NCI-H524 treated with DMSO at 0.1 percent for 48 hours (cell line): Measurements from ENCODE around the gene KRT20.

ENCODE experiments used
- DNase-seq: peaks from one replicate; lab custom pipeline; 2025; lab: John Stamatoyannopoulos, UW

Gene KRT20

DNA sequence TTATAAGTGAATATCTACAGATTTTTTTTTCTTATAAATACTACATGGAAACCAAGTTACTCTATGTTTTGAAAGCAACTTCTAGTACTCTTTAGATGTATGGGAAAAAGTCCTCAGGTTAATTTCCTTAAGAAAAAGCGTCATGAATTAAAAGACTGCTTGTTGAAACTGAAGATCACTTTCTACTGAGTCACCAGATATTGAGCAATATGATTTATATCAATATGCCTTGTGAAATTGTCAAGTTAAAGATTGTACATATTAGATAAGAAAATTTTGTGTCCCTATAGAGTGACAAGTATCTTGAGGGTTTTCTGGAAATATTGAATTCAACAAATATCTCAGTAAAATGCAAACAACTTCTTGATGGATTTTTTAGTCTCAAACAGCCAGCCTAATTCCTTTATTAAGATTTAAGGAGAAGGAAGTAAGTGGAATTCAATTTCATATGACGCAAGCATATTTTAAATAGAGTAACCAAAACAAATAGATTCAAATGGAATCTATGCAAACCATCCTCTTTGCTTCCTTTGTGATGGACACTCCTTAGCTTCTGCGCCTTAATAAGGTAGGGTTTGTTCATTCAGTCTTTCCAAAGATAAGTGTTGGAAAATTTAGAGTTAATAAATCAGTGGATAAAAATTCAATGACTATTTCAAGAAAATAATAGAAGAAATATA is 34.6 kb downstream of the KRT20 start:
- DNase-seq = no peak

DNA sequence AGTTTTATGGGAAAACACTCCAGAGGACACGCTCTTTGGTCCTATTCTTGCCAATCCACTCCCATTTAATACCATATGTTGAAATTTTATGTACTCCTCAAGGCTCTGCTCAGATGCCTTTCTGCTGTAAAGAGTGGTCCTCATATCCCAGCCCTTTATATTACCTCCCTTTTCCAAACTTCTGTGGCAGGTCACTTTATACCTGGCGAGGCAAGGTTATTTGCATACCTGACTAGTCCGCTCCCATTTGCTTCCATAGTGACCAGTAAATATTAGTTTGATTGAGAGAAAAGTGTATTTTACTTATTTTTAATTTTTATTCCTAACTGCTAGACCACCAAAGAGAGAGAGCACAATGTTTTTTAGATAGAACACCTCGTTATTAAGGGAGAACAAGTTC is 35.3 kb downstream of the KRT20 start:
- DNase-seq = no peak

DNA sequence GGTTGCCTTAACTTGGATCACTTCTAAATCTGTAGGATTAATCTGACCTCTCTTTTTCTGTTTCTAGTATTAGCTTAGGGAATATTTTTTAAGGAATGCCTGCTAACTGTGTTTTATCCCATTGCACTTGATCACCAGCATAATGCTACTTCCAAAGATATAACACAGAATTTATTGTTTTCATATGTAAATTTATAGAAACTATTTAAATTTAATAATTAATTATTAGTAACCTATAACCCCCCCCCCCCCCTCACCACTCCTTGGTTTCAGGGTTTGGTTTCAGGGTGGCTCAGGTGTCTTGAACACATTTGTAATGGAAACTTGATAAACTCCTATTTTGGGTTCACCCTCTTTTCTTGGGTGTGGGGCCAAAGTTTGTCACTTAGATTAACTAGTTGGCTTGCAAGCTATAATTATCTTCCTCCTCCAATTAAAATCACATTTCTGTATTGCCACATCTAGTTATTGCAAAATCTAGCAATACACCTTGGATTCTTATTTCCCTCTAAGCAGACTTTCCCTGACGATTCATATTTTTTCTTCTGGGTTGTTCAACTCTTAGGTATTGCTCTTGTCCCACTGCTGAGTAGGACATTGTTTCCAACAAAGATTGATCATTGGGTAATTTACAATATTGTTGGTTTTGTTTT is 36.3 kb downstream of the KRT20 start:
- DNase-seq = no peak

DNA sequence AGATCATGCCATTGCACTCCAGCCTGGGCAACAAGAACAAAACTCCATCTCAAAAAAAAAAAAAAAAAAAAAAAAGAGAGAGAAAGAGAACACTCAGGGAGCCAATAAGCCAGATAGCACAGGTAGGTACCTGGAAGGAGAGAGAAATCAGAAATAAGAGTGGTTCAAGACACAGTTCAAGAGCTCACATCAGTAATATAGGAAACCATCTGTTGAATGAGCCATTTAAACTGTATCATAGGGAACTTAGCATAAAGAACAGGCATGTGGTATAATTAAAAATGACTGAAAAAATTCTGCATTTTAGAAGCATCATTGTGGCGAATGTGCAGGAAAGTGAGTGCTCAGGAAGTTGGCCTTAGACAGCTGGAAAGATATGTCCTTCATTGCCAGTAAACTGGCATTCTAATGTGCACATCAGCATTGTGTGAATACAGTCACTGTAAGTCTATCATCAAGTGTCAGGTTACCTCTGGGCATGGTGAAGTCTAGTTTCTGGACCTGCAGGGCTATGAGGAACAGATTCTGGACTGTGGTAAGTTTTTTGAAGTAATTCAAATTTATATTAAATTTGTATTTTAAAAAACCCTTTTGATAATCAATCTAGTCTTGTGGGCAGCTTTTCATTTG is 38.4 kb downstream of the KRT20 start:
- no peak for DNase-seq

DNA sequence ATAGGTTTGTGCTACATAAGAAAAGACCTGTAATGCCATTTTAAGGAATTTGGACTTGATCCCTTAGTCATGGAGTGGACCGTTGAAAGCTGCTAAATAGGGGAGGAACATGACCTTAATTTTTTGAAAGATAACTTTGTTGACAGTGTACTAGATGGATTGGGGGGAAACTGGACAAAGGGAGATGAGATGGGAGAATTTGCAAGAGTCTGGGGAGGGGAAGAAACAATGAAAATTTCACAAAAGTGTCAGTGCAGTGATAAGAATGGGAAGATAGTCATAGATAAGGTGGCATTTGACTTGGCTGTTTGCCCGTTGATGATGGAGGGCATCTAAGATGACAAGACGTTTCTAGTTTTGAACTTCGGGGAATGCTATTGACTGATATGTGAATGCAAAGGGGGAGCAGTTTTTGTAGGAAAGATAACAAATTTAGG is 40.4 kb downstream of the KRT20 start:
- no peak for DNase-seq

DNA sequence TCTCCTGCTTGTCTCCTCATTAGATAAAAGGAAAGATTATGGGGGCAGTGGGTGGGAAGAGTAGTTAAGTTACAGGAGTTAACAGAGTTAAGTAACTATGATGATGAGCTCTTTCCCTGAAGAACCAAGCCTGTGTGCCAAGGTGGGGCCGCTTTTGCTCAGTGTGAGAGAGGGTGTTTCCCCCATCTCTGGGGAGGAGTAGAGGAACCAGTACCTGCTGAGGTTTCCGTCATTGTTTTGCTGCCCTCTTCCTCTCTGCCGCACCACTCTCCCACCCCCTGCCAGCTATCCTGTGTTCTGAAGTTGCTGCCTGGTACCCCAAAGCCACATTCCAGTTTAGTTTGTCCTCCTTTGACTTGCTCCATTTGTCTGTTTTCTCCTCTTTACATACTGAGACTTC is 41.8 kb downstream of the KRT20 start:
- DNase-seq = no peak

DNA sequence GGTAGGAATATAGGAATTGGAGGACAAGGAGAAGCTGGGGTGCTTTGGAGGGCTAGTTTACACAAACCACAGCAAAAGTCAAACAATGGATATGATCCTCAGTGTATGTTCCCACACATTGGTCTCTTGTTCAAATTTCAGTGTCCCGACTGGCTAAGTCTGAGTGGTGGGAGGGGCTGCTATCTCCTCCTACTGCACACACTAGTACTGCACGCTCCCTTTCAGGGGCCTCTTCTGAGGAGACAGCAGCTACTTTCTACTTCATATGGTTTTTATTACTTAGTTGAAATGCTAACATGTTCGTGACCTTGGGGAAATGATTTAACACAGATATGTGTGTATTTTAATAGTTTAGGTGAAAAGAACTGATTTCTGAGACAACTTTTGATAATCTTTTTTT is 43.8 kb downstream of the KRT20 start:
- DNase-seq = no peak

DNA sequence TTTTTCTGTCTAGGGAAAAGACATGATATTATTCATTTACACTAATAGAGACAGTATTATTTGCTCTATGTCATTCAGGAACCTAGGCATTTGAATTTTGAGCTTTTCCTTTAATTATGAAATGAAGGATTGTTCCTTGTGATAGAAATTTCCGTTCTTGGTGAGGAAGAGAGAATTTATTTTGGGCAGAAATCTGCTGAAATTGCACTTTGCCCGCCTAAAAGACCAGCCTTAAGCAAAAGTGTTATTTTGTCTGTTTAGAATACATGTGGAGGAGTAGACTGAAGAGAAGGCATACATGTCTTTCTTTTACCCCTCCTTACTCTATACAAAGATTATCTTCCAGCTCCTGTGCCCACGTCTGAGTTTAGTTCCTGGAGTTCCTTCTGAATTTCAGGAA is 45.8 kb downstream of the KRT20 start:
- DNase-seq = no peak

DNA sequence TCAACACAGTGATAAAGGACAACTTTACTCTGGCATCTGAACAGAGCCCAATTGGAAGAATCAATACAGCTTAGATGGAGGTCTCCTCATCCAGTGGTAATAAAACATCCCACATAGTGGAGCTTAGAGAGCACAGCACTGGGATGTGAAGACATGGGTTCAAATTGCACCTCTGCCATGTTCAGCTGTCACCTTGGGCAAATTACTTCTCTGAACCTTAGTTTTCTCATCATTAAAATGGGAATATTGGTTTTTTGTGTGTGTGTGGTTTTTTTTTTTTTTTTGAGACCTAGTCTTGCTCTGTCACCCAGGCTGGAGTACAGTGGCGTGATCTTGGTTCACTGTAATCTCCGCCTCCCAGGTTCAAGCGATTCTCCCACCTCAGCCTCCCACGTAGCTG is 49.0 kb downstream of the KRT20 start:
- no peak for DNase-seq

DNA sequence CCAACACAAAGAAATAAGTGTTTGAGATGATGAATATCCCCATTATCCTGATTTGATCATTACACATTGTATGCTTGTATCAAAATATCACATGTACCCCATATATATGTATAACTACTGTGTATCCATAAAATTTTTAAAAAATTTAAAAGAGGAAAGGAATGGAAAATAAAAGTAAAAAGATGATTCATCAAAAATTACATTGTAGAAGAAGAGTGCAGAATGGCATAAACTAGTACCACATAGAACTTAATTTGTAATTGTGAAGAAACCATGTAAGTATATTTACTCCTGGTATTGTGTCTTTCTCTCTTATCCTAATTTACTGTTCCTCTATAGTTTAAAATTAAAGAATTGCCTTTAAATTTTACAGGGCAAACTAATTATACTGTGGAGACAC is 51.2 kb downstream of the KRT20 start:
- no peak for DNase-seq

DNA sequence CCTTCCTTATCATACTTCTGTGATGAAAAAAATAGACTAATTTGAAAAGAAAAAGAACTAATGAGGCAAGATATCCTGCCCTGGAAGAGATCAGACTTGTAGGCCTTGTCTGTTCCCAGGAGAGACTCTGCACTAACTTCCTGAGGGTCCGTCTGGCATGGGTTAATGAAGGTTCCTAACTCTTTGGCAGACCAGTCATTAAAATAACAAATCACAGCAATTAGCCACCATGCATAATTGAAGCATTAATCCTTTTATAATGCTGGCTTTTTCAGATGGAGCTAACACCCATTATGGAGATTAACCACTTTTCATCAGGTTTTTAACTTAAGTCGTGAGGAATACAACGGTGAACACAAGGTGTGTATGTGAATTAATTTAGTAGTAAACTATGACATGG is 52.2 kb downstream of the KRT20 start:
- DNase-seq = no peak

DNA sequence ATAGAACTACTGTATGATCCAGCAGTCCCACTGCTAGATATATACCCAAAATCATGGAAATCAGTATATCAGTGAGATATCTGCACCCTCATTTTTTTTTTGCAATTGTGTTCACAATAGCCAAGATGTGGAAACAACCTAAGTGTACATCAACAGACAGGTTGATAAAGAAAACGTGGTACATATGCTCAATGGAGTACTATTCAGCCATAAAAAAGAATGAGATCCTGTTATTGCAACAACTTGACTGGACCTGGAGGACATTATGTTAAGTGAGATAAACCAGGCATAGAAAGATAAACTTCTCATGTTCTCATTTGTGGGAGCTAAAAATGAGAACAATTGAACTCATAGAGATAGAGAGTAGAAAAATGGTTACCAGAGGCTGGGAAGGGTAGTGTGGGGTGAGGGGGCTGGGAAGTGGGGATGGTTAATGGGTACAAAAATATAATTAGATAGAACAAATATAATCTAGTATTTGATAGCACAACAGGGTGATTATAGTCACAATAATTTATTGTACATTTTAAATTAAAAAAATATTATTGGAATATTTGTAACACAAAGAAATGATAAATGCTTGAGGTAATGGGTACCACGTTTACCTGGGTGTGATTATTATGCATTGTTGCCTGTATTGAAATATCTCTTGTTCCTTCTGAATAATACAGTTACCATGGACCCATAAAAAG is 54.8 kb downstream of the KRT20 start:
- DNase-seq = no peak

DNA sequence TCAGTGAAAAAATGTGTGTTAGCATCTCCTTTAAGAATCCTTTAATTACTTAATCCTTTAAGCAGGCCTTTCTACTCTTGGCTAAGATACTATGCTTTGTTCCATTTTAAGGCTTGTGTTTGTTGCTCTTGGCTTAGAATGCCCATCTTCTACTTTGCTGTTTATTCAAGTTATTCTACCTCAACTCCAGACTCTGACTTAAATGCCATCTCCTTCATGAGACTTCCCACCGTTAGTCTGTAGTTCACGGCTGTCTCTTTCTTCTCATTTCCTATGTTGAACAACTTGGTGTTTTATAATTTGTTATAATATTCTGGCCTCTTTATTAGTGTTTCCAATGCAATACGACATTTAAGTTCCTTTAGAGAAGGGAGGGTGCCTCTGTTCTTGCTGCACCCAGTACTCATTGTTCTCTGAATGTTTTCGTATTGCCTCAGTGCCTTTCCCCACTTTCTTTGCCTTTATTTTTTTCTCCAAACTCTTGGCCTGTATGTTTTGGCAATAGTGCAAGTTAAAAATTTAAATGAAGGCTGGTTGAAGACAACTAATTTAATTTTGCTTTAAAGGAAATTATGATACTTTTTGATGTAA is 56.5 kb downstream of the KRT20 start:
- no peak for DNase-seq

DNA sequence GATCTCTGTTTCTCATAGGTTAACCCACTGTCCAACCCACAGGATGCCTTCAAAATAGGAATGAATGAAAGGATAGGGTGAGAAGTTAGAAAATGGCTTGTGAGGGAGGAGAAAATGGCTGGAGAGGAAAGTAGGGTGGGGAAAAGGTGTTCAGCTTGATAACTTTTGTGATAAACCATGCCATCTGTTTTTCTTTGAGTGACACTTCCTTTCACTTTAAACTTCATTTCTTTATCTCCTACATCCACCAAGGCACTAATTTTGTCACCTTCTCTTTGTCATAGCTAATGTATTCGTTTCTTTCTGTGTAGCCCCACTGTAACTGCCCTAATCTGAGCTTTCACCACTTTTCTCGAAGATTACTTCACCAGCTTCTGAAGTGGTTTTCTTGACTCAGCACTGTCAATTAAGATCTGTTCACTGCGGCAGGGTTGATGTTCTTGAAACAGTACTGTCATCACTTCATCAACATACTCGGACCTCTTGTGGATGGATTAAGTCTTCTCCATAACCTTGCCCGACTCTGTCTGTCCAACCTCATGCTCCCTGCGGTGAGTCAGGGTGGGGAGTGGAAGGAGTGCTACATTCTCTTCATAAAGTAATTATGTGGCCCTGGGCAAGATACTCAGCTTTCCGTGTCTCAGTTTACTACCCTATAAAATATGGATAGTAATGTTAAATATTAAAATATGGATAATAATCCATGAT is 57.1 kb downstream of the KRT20 start:
- DNase-seq = no peak
